Uterus (tissue), 4 donors: ENCODE data around the gene DPP4. TPM values are rescaled to one million over a fixed set of nuclear protein-coding genes. Genes with fewer than 3 reads are reported as not detected.
A peak's percentile ranks its signal among the peaks of the same experiment; 100 is the strongest.
"Not testable (repeated sequence)": the region's sequence is repeated elsewhere in the genome, so short reads cannot be mapped to it uniquely, and the experiment has no call there.

Source experiments
- DNase-seq, 2 donors: peaks; one replicate each; pipeline ENCODE4 v3.0.0-alpha.2; 2019 to 2020
- H3K27ac ChIP-seq, 2 donors: fragments of 200-600 bp; sonication (generic); 1 replicate in 1 of 2; 2 replicates in 1 of 2; pipeline ENCODE4 v1.5.1; 2016 to 2018
- H3K27me3 ChIP-seq, 2 donors: fragments of 200-600 bp; sonication (generic); one replicate each; pipeline ENCODE4 v1.5.1; 2018 to 2019; ENCODE audit warnings: control low read depth in 1 of 2
- H3K36me3 ChIP-seq, 2 donors: fragments of 200-600 bp; sonication (generic); one replicate each; pipeline ENCODE4 v1.5.1; 2019; ENCODE audit warnings: control low read depth in 1 of 2
- H3K4me1 ChIP-seq, 2 donors: fragments of 200-600 bp; sonication (generic); one replicate each; pipeline ENCODE4 v1.5.1; 2018 to 2019; ENCODE audit warnings: control low read depth in 1 of 2
- H3K4me3 ChIP-seq, 2 donors: fragments of 200-600 bp; sonication (generic); 1 replicate in 1 of 2; 2 replicates in 1 of 2; pipeline ENCODE4 v1.5.1; 2018 to 2019; ENCODE audit warnings: mild to moderate bottlenecking in 1 of 2
- H3K9me3 ChIP-seq, 2 donors: fragments of 200-600 bp; sonication (generic); one replicate each; pipeline ENCODE4 v1.5.1; 2019; ENCODE audit warnings: control low read depth in 1 of 2
- POLR2A ChIP-seq, 2 donors: fragments of 450-650 bp; IDR thresholded peaks; one replicate each; pipeline ENCODE4 v1.6.1; 2016; ENCODE audit warnings: antibody characterized with exemption in 2 of 2, mild to moderate bottlenecking in 1 of 2, moderate library complexity in 1 of 2
- intact Hi-C: fragments of 100-400 bp; cut with DNase I; formaldehyde crosslinking; loops from one replicate; pipeline ENCODE4 v1.15.1; 2023; ENCODE audit warnings: low total_unique reads
- total RNA-seq, 4 donors: library from RNA; depleted of rRNA in 3 of 4; stranded (reverse); fragments of >200 nt in 3 of 4; gene quantifications; one replicate each; pipeline versions ENCODE4 v1.1.0 to v1.2.4, GENCODE V29; 2014 to 2023
- TF ChIP-seq, protein P1 (sequence below), 4 experiments: fragments of 200-600 bp in 2 of 4; fragments of 450-650 bp in 2 of 4; sonication (generic) in 2 of 4; IDR thresholded peaks; one replicate each; pipeline ENCODE4 v1.5.1; 2016 to 2019; ENCODE audit warnings: antibody characterized with exemption in 4 of 4, mild to moderate bottlenecking in 2 of 4, moderate library complexity in 1 of 4
- donor health status: DM: yes; HTN: yes; CAD: no.

Gene DPP4
- total RNA-seq, 4 donors from 2014 or later: 1.8 to 36.3 (median 5.0) TPM

DNA sequence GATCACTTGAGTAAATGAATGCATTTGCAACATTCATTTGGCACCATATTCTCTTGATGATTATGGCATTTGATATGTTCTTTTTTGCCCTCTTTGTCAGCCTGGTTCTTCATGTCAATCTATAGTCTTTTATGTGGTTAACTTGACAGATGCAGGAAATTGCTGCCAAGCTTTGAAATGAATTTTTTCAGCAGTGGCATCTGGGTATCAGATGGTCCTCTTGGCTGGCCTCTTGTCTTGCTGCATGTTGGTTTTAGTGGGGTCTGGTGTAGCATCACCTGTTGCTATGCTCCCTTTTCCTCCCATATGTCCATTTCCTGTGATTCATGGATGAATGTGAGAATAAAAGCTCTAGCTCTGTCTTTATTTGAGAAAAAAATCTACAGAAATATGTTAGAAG, 119.9 kb downstream of the DPP4 start:
- H3K27me3 ChIP-seq: no peaks in the 10 kb centered on the region
- no peaks in the 10 kb centered on the region for H3K36me3 ChIP-seq
- H3K27ac ChIP-seq: no peak overlapping the region
- no peaks in the 10 kb centered on the region for H3K9me3 ChIP-seq
- intact Hi-C loops: no loop called here
- no peak for DNase-seq
- H3K4me3 ChIP-seq: no peak overlapping the region
- TF ChIP-seq, protein P1, sequence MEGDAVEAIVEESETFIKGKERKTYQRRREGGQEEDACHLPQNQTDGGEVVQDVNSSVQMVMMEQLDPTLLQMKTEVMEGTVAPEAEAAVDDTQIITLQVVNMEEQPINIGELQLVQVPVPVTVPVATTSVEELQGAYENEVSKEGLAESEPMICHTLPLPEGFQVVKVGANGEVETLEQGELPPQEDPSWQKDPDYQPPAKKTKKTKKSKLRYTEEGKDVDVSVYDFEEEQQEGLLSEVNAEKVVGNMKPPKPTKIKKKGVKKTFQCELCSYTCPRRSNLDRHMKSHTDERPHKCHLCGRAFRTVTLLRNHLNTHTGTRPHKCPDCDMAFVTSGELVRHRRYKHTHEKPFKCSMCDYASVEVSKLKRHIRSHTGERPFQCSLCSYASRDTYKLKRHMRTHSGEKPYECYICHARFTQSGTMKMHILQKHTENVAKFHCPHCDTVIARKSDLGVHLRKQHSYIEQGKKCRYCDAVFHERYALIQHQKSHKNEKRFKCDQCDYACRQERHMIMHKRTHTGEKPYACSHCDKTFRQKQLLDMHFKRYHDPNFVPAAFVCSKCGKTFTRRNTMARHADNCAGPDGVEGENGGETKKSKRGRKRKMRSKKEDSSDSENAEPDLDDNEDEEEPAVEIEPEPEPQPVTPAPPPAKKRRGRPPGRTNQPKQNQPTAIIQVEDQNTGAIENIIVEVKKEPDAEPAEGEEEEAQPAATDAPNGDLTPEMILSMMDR (IDR thresholded peaks at IDR 0.05): no peak
- no peak for TF ChIP-seq POLR2A (IDR thresholded peaks at IDR 0.05)
- H3K4me1 ChIP-seq: no peaks in the 10 kb centered on the region

DNA sequence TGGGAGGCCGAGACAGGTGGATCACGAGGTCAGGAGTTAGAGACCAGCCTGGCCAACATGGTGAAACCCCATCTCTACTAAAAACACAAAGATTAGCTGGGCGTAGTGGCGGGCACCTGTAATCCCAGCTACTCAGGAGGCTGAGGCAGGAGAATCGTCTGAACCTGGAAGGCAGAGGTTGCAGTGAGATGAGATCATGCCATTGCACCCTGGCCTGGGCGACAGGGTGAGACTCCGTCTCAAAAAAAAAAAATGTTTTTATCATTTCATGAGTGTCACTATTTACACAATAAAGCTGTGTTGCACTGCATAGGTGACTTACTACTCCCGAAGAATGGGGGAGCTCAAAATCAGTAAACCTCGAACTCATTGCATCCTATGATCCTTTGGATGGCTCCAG, 120.6 kb downstream of the DPP4 start:
- H3K4me1 ChIP-seq, H3K9me3 ChIP-seq, H3K36me3 ChIP-seq, H3K4me3 ChIP-seq, DNase-seq, H3K27me3 ChIP-seq, intact Hi-C loops, H3K27ac ChIP-seq: not testable (repeated sequence)

DNA sequence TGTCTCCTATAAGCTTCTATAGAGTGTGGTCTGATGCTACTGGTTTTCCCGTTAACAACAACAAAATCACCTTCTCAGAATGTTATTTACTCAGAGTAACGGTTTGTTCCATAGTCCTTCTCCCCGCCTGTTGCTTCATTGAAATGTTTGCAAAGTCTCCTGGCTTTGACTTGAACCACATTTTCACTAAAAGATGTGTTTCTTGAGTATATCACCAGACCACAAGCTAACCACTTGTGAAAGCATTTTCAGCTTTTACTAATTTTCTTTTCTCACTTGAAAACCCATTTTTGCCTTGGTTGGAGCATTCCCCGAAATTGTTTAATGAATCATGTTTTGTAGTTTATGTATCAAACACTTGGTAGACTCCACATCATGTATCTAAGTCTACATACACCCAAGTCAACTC, 121.2 kb downstream of the DPP4 start:
- no peaks in the 10 kb centered on the region for H3K4me1 ChIP-seq
- H3K36me3 ChIP-seq: no peaks in the 10 kb centered on the region
- TF ChIP-seq, protein P1 (IDR thresholded peaks at IDR 0.05): no peak
- TF ChIP-seq POLR2A (IDR thresholded peaks at IDR 0.05): no peak
- no peaks in the 10 kb centered on the region for H3K27me3 ChIP-seq
- no peak for DNase-seq
- H3K4me3 ChIP-seq: no peak overlapping the region
- no peak overlapping the region for H3K27ac ChIP-seq
- intact Hi-C loops: no loop called here
- H3K9me3 ChIP-seq: no peaks in the 10 kb centered on the region

DNA sequence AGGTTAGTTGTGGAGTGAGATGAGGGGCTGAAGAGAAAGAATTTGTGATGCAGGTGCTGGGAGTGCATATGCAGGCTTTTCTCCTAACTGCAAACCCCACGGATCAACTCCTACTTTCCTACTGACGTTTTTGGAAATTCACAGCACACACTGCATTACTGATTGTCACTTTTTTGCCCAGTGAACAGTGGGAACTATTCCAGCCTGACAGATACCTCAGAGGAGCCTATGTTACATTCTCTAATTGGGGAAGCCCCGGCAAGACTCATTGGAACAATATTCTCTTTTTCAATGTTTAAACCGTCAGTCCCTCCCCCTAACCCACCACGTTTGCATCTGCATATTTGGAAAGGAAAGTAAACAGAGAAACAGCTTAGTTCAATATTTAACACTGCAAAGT, 126.2 kb downstream of the DPP4 start:
- Histone ChIP-seq H3K36me3 (no peaks in the 10 kb centered on the region), H3K4me3 (no peak overlapping the region), H3K27me3 (no peaks in the 10 kb centered on the region), H3K9me3 (no peaks in the 10 kb centered on the region), H3K4me1 (no peaks in the 10 kb centered on the region), H3K27ac (no peak overlapping the region)
- no peak for DNase-seq
- TF ChIP-seq POLR2A (IDR thresholded peaks at IDR 0.05): no peak
- TF ChIP-seq, protein P1 (IDR thresholded peaks at IDR 0.05): no peak
- intact Hi-C loops: no loop called here

DNA sequence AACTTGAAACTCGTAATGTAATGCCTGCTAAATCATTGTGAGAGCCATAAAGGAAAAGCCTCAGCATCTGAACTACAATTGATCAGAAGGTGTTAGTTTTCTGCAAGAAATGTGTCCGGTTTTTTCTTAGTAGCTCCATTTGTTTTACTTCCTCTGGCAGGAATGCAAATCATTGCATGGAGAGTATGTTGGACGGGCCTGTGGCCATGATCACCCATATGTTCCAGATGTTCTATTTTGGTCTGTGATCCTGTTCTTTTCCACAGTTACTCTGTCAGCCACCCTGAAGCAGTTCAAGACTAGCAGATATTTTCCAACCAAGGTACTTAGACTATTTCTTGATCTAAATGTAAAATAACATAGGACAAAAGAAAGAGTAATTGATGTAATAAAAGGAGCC, 126.6 kb downstream of the DPP4 start:
- Histone ChIP-seq H3K27me3 (no peaks in the 10 kb centered on the region), H3K9me3 (no peaks in the 10 kb centered on the region), H3K4me3 (no peak overlapping the region), H3K36me3 (no peaks in the 10 kb centered on the region), H3K27ac (no peak overlapping the region), H3K4me1 (no peaks in the 10 kb centered on the region)
- DNase-seq: no peak
- TF ChIP-seq, protein P1 (IDR thresholded peaks at IDR 0.05): no peak
- no peak for TF ChIP-seq POLR2A (IDR thresholded peaks at IDR 0.05)
- intact Hi-C loops: no loop called here

DNA sequence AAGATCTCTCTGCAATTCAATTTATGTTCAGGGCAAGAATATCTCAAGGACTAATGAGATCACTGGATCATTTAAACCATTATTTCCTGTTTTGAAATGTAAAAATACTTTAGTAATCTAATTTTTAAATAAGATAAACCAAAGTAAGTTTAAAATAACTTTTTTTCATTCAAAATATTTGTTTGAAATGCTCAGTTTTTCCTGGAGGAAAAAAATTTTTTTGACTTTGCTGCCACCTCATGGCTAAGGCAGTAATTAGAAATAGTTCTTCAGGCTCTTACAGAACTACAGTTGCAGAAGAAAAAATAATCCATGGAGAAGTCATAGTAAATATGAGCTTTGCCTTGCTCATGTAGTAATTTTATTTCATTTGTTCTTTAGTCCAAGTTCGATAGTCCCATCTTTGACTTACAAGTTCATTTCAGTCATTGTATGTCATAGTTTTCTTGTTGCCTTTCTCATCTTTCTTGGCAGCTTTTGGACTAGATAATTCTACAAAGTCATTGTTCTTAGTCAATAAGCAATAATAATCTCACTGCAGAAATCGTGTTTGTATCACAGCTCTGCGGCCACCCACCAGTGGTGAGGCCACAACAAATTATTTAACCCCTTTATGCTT, 127.4 kb downstream of the DPP4 start:
- no peak for DNase-seq
- Histone ChIP-seq H3K9me3 (no peaks in the 10 kb centered on the region), H3K36me3 (no peaks in the 10 kb centered on the region), H3K27me3 (no peaks in the 10 kb centered on the region), H3K27ac (no peak overlapping the region), H3K4me3 (no peak overlapping the region), H3K4me1 (no peaks in the 10 kb centered on the region)
- intact Hi-C loops: no loop called here
- TF ChIP-seq, protein P1 (IDR thresholded peaks at IDR 0.05): peak in 2 of 4 experiments; percentile 10 to 15
- no peak for TF ChIP-seq POLR2A (IDR thresholded peaks at IDR 0.05)
